HepG2 (cell line): ENCODE measurements around the gene TLE7. TPM values are rescaled to one million over a fixed set of nuclear protein-coding genes. Genes with fewer than 3 reads are reported as not detected.
A peak's percentile ranks its signal among the peaks of the same experiment; 100 is the strongest.

ENCODE experiments used
- AKNA ChIP-seq: sonication (generic); formaldehyde crosslinking; IDR thresholded peaks from 2 replicates; pipeline ENCODE4 v1.4.0; 2020; ENCODE audit warnings: missing genetic modification reagents, borderline replicate concordance
- ETV5 ChIP-seq: IDR thresholded peaks from 2 replicates; pipeline ENCODE4 v1.6.1; 2018; ENCODE audit warnings: missing biosample characterization, missing genetic modification reagents, inconsistent platforms, borderline replicate concordance
- ETV6 ChIP-seq: sonication (generic); formaldehyde crosslinking; conservative IDR thresholded peaks from 2 replicates; pipeline ENCODE4 v1.4.0; 2020; ENCODE audit warnings: missing genetic modification reagents
- MEF2D ChIP-seq: sonication (generic); formaldehyde crosslinking; IDR thresholded peaks from 2 replicates; pipeline ENCODE4 v1.5.1; 2020; ENCODE audit warnings: mild to moderate bottlenecking, missing genetic modification reagents
- NR2F2 ChIP-seq: IDR thresholded peaks from 2 replicates; pipeline ENCODE4 v1.6.1; 2012; ENCODE audit warnings: low read depth, inconsistent platforms, borderline replicate concordance
- NRL ChIP-seq: sonication (generic); formaldehyde crosslinking; IDR thresholded peaks from 2 replicates; pipeline ENCODE4 v1.5.0; 2020; ENCODE audit warnings: missing genetic modification reagents, mild to moderate bottlenecking, moderate library complexity, borderline replicate concordance
- SALL2 ChIP-seq: sonication (generic); formaldehyde crosslinking; IDR thresholded peaks from 2 replicates; pipeline ENCODE4 v1.8.1; 2023; ENCODE audit warnings: mild to moderate bottlenecking, missing genetic modification reagents, inconsistent platforms
- SMAD3 ChIP-seq: sonication (generic); formaldehyde crosslinking; IDR thresholded peaks from 2 replicates; pipeline ENCODE4 v1.4.0; 2020; ENCODE audit warnings: missing genetic modification reagents
- TBP ChIP-seq: sonication (generic); formaldehyde crosslinking; IDR thresholded peaks from 2 replicates; pipeline ENCODE4 v1.5.0; 2020; ENCODE audit warnings: missing genetic modification reagents
- polyA plus RNA-seq, 8 experiments: library from polyadenylated mRNA; depleted of rRNA in 3 of 8; stranded (reverse) in 7 of 8; unstranded in 1 of 8; fragments of >200 nt; fragmentation: Illumina TruSeq in 4 of 8; extraction: Trizol in 4 of 8; gene quantifications; 2 replicates each; pipeline versions ENCODE4 v1.2.1 to v1.2.3, GENCODE V29; 2011 to 2016; ENCODE audit warnings: low read depth in 4 of 8, missing spikeins in 1 of 8, mixed read lengths in 1 of 8; ENCODE audit not compliant: insufficient read depth in 1 of 8
- total RNA-seq, 5 experiments: library from RNA; depleted of rRNA; stranded (reverse); fragments of >200 nt; fragmentation: Illumina TruSeq; extraction: Trizol; gene quantifications; 2 replicates each; pipeline ENCODE4 v1.2.3, GENCODE V29; 2016; ENCODE audit warnings: low read depth in 1 of 5
- TF ChIP-seq, protein P1 (sequence below), 2 experiments: fragments of 450-650 bp in 1 of 2; sonication (generic) in 1 of 2; formaldehyde crosslinking in 1 of 2; IDR thresholded peaks; 2 replicates each; pipeline versions ENCODE4 v1.6.1 to v1.8.0; 2016 to 2022; ENCODE audit warnings: antibody characterized with exemption in 1 of 2, mild to moderate bottlenecking in 1 of 2, missing genetic modification reagents in 1 of 2
- TF ChIP-seq, protein P2 (sequence below): sonication (generic); formaldehyde crosslinking; IDR thresholded peaks from 2 replicates; pipeline ENCODE4 v1.9.0; 2021; ENCODE audit warnings: missing genetic modification reagents, borderline replicate concordance

Gene TLE7
- total and polyA plus RNA-seq, 2 of the 13 experiments (the other 11 are each of a cell fraction or from before 2014, with no cell fraction given) = not detected

DNA sequence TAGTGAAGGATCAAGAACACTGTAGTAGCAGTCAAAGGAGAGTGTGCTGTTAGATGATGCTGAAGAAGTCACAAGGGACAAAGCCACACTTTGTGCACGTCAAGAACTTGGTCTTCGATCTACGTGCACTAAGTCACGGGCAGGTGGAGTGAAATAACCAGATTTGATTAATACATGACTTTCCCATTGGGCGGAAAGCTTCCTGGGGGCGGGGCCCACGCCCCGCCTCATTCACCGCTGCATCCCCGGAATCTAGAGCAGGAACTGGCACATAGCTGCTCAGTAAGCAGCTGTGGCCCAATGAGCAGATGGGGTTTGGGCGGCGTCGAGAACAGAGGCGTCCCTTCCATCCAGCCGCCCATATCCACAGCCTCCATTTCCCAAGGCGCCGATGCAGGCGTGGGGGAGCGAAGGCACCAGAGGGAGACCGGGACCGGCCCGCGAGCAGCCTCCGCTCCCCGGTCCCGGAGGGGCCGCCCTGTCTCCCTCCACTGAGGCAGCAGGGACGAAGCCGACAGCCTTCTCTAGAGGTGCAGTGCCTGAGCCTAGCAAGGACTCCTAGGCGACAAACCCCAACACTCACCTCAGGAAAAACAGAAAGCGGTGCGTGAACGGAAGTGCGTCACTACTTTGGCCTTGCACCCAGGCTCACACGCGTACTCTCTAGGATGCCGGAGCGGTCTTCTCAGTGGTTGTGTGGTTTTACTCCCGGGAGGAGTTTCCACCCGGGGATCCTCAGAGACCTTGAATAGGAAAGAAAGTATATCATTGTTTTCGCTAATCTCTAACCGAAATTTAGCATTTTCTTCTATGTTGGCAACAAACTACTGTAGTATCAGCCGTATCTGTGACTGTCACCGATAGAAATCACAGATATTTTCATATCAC, 42.4 kb upstream of the TLE7 start (continued):
- TF ChIP-seq, protein P1, sequence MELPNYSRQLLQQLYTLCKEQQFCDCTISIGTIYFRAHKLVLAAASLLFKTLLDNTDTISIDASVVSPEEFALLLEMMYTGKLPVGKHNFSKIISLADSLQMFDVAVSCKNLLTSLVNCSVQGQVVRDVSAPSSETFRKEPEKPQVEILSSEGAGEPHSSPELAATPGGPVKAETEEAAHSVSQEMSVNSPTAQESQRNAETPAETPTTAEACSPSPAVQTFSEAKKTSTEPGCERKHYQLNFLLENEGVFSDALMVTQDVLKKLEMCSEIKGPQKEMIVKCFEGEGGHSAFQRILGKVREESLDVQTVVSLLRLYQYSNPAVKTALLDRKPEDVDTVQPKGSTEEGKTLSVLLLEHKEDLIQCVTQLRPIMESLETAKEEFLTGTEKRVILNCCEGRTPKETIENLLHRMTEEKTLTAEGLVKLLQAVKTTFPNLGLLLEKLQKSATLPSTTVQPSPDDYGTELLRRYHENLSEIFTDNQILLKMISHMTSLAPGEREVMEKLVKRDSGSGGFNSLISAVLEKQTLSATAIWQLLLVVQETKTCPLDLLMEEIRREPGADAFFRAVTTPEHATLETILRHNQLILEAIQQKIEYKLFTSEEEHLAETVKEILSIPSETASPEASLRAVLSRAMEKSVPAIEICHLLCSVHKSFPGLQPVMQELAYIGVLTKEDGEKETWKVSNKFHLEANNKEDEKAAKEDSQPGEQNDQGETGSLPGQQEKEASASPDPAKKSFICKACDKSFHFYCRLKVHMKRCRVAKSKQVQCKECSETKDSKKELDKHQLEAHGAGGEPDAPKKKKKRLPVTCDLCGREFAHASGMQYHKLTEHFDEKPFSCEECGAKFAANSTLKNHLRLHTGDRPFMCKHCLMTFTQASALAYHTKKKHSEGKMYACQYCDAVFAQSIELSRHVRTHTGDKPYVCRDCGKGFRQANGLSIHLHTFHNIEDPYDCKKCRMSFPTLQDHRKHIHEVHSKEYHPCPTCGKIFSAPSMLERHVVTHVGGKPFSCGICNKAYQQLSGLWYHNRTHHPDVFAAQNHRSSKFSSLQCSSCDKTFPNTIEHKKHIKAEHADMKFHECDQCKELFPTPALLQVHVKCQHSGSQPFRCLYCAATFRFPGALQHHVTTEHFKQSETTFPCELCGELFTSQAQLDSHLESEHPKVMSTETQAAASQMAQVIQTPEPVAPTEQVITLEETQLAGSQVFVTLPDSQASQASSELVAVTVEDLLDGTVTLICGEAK (IDR thresholded peaks at IDR 0.05) = peak; percentile 48
- TF ChIP-seq, protein P1 (CRISPR knock-in tag; IDR thresholded peaks at IDR 0.05) = peak; percentile 89
- TF ChIP-seq ETV5 (CRISPR knock-in tag) (peak; percentile 70), MEF2D (CRISPR knock-in tag) (peak; percentile 76; the same call in 1 of the 2 replicates), NRL (CRISPR knock-in tag) (peak; percentile 33; the same call in 1 of the 2 replicates), NR2F2 (no peak), SMAD3 (CRISPR knock-in tag) (peak; percentile 65; the same call in 1 of the 2 replicates), SALL2 (CRISPR knock-in tag) (peak; percentile 60; the same call in 1 of the 2 replicates), TBP (CRISPR knock-in tag) (no peak), AKNA (CRISPR knock-in tag) (0 out of 2 replicates have a peak, but pooled peaks have one; percentile 15), ETV6 (peak; percentile 79)
- TF ChIP-seq, protein P2, sequence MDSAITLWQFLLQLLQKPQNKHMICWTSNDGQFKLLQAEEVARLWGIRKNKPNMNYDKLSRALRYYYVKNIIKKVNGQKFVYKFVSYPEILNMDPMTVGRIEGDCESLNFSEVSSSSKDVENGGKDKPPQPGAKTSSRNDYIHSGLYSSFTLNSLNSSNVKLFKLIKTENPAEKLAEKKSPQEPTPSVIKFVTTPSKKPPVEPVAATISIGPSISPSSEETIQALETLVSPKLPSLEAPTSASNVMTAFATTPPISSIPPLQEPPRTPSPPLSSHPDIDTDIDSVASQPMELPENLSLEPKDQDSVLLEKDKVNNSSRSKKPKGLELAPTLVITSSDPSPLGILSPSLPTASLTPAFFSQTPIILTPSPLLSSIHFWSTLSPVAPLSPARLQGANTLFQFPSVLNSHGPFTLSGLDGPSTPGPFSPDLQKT = no peak
